A549 (cell line): ENCODE results near the gene RPS8. TPM values are rescaled to one million over a fixed set of nuclear protein-coding genes. Genes with fewer than 3 reads are reported as not detected.

Experiments
- ATAC-seq, 2 experiments: fragments of 200-7000 bp in 1 of 2; fragments of >200 bp in 1 of 2; cut with Nextera tagmentation in 1 of 2; cut with Tn5 transposase in 1 of 2; 3 replicates each; pipeline versions ENCODE4 v1.8.0 to v1.9.1; 2018 to 2020; ENCODE audit warnings: mild to moderate bottlenecking in 1 of 2, moderate library complexity in 1 of 2
- CTCF ChIA-PET: fragments of 300-600 bp; sonication (Branson Sonifier 250); formaldehyde crosslinking; extraction: SDS; loops from one replicate; lab custom pipeline; 2021; ENCODE audit warnings: antibody characterized with exemption, inconsistent platforms; lab: Yijun Ruan, JAX
- POLR2A ChIA-PET: fragments of 350-600 bp; formaldehyde crosslinking; extraction: SDS; loops from one replicate; lab custom pipeline; 2021; ENCODE audit warnings: antibody characterized with exemption, inconsistent platforms; lab: Yijun Ruan, JAX
- DNase-seq, 2 experiments: peaks; one replicate each; pipeline versions ENCODE4 v3.0.0 to v3.0.0-alpha.2; 2011 to 2016; ENCODE audit warnings: low read depth in 1 of 2, low spot score in 1 of 2
- FAIRE-seq: peaks from 2 replicates; lab custom pipeline; 2011; peaks lifted over from hg19 to GRCh38; lab: Jason Lieb, UNC
- H3K27ac ChIP-seq, 2 experiments: fragments of >200 bp; sonication (Bioruptor Twin); formaldehyde crosslinking; 3 replicates each; pipeline ENCODE4 v1.5.1; 2016 to 2017
- H3K4me1 ChIP-seq: fragments of >200 bp; sonication (Bioruptor Twin); formaldehyde crosslinking; 3 replicates; pipeline ENCODE4 v1.6.1; 2016
- H3K4me2 ChIP-seq: fragments of >200 bp; sonication (Bioruptor Twin); formaldehyde crosslinking; 3 replicates; pipeline ENCODE4 v1.6.1; 2016
- H3K4me3 ChIP-seq: fragments of >200 bp; sonication (Bioruptor Twin); formaldehyde crosslinking; 3 replicates; pipeline ENCODE4 v1.5.1; 2016
- H3K9me3 ChIP-seq: fragments of >200 bp; sonication (Bioruptor Twin); formaldehyde crosslinking; 3 replicates; pipeline ENCODE4 v1.6.1; 2016
- CEBPB ChIP-seq, 2 experiments: fragments of >200 bp in 1 of 2; sonication (Bioruptor Twin) in 1 of 2; formaldehyde crosslinking in 1 of 2; IDR thresholded peaks; 2 replicates each; pipeline ENCODE4 v1.6.1; 2012 to 2016
- CHD4 ChIP-seq: fragments of 200-600 bp; sonication (generic); IDR thresholded peaks from 2 replicates; pipeline ENCODE4 v1.6.1; 2016; ENCODE audit warnings: antibody characterized with exemption, mild to moderate bottlenecking, borderline replicate concordance
- CTCF ChIP-seq: fragments of >200 bp; sonication (Bioruptor Twin); formaldehyde crosslinking; IDR thresholded peaks from 3 replicates; pipeline ENCODE4 v1.5.1; 2016
- EHF ChIP-seq: fragments of 250-450 bp; sonication (Bioruptor Pico); IDR thresholded peaks from 2 replicates; pipeline ENCODE4 v1.5.0; 2020; ENCODE audit warnings: mild to moderate bottlenecking
- ESRRA ChIP-seq: fragments of 150-350 bp; IDR thresholded peaks from 2 replicates; pipeline ENCODE4 v1.6.1; 2014; ENCODE audit warnings: mild to moderate bottlenecking, low read length, borderline replicate concordance
- FOSB ChIP-seq: fragments of 250-450 bp; sonication (Bioruptor Pico); IDR thresholded peaks from 2 replicates; pipeline ENCODE4 v1.5.0; 2020; ENCODE audit warnings: mild to moderate bottlenecking, moderate library complexity
- FOSL2 ChIP-seq, 2 experiments: fragments of 450-650 bp in 1 of 2; fragments of >200 bp in 1 of 2; sonication (Bioruptor Twin) in 1 of 2; formaldehyde crosslinking; IDR thresholded peaks; 2 replicates each; pipeline versions ENCODE4 v1.5.0 to v1.6.1; 2016 to 2020; ENCODE audit warnings: mild to moderate bottlenecking in 1 of 2, moderate library complexity in 1 of 2
- HEYL ChIP-seq: fragments of 250-450 bp; sonication (Bioruptor Pico); IDR thresholded peaks from 2 replicates; pipeline ENCODE4 v1.8.0; 2021; ENCODE audit warnings: mild to moderate bottlenecking, moderate library complexity
- HOXA7 ChIP-seq: fragments of 250-450 bp; sonication (Bioruptor Pico); IDR thresholded peaks from 2 replicates; pipeline ENCODE4 v1.5.0; 2020; ENCODE audit warnings: mild to moderate bottlenecking, moderate library complexity
- HOXB13 ChIP-seq: fragments of 250-450 bp; sonication (Bioruptor Pico); IDR thresholded peaks from 2 replicates; pipeline ENCODE4 v1.5.0; 2020; ENCODE audit warnings: low read depth, mild to moderate bottlenecking, moderate library complexity
- JUN ChIP-seq, 2 experiments: fragments of >200 bp; sonication (Bioruptor Twin); formaldehyde crosslinking; IDR thresholded peaks; 2 replicates in 1 of 2; 3 replicates in 1 of 2; pipeline ENCODE4 v1.6.1; 2016 to 2017
- MAFK ChIP-seq: fragments of 450-650 bp; IDR thresholded peaks from 2 replicates; pipeline ENCODE4 v1.6.1; 2014; ENCODE audit not compliant: partially characterized antibody
- MAZ ChIP-seq: fragments of 150-350 bp; IDR thresholded peaks from 2 replicates; pipeline ENCODE4 v1.6.1; 2014; ENCODE audit warnings: antibody characterized with exemption, low read depth, low read length, borderline replicate concordance
- POLR2AphosphoS2 ChIP-seq: conservative IDR thresholded peaks from 2 replicates; pipeline ENCODE4 v1.6.1; 2012; ENCODE audit warnings: low read length, improper control_type of control experiment, inconsistent platforms
- RAD21 ChIP-seq, 2 experiments: fragments of >200 bp in 1 of 2; sonication (Bioruptor Twin) in 1 of 2; formaldehyde crosslinking in 1 of 2; IDR thresholded peaks in 1 of 2; conservative IDR thresholded peaks in 1 of 2; 2 replicates in 1 of 2; 3 replicates in 1 of 2; pipeline ENCODE4 v1.6.1; 2012 to 2018; ENCODE audit warnings: inconsistent platforms in 1 of 2
- RARB ChIP-seq: fragments of 250-450 bp; sonication (Bioruptor Pico); IDR thresholded peaks from 2 replicates; pipeline ENCODE4 v1.8.0; 2021; ENCODE audit warnings: mild to moderate bottlenecking, moderate library complexity
- REST ChIP-seq: fragments of 200-600 bp; sonication (generic); IDR thresholded peaks from 2 replicates; pipeline ENCODE4 v1.6.1; 2016; ENCODE audit warnings: antibody characterized with exemption, mild to moderate bottlenecking, moderate library complexity
- RNF2 ChIP-seq: fragments of 200-600 bp; sonication (generic); IDR thresholded peaks from 2 replicates; pipeline ENCODE4 v1.6.1; 2016; ENCODE audit warnings: low read depth, mild to moderate bottlenecking, antibody characterized with exemption, moderate library complexity, borderline replicate concordance
- SMC3 ChIP-seq: fragments of >200 bp; sonication (Bioruptor Twin); formaldehyde crosslinking; IDR thresholded peaks from 3 replicates; pipeline ENCODE4 v1.6.1; 2018; ENCODE audit warnings: inconsistent platforms
- SREBF2 ChIP-seq: fragments of 450-650 bp; IDR thresholded peaks from 2 replicates; pipeline ENCODE4 v1.6.1; 2014; ENCODE audit warnings: mild to moderate bottlenecking, moderate library complexity
- TFCP2L1 ChIP-seq: fragments of 250-450 bp; sonication (Bioruptor Pico); IDR thresholded peaks from 2 replicates; pipeline ENCODE4 v1.5.0; 2021; ENCODE audit warnings: mild to moderate bottlenecking
- ZFP36 ChIP-seq: fragments of 450-650 bp; IDR thresholded peaks from 2 replicates; pipeline ENCODE4 v1.6.1; 2014; ENCODE audit warnings: borderline replicate concordance; ENCODE audit not compliant: partially characterized antibody
- WGBS: methylation state at CpG from one replicate; pipeline ENCODE4 v1.1.6; 2017; ENCODE audit errors: missing lambda C conversion rate; 5-methylcytosine and 5-hydroxymethylcytosine counted together
- polyA plus RNA-seq, 4 experiments: library from polyadenylated mRNA; depleted of rRNA in 3 of 4; stranded (reverse); fragments of >200 nt; fragmentation: RNase III in 1 of 4; extraction: RNeasy Plus Mini Kit Qiagen cat#74134 plus additional on column Dnase treatment in 1 of 4; gene quantifications; 2 replicates in 3 of 4; 3 replicates in 1 of 4; pipeline ENCODE4 v1.2.3, GENCODE V29; 2011 to 2017
- TF ChIP-seq, protein P1 (sequence below): fragments of >200 bp; sonication (Bioruptor Twin); formaldehyde crosslinking; IDR thresholded peaks from 3 replicates; pipeline ENCODE4 v1.6.1; 2016
- TF ChIP-seq, protein P2 (sequence below): fragments of 250-450 bp; sonication (Bioruptor Pico); IDR thresholded peaks from 2 replicates; pipeline ENCODE4 v1.5.0; 2020; ENCODE audit warnings: low read depth, mild to moderate bottlenecking, moderate library complexity

The RPS8 gene
- polyA plus RNA-seq, 2 of the 4 experiments (the other 2 are of a cell fraction) = 1,577 to 1,820 TPM

- TF ChIP-seq SREBF2 (no peak), MAFK (no peak), RAD21 (conservative IDR thresholded peaks at IDR 0.05 in 1 of 2, IDR thresholded peaks at IDR 0.05 in 1 of 2) (peak; percentile 2 to 41; a peak in 3 of 5 replicates), JUN (IDR thresholded peaks at IDR 0.05) (peak; percentile 100), ZFP36 (no peak), HOXB13 (CRISPR knock-in tag) (no peak), EHF (0 out of 2 replicates have a peak, but pooled peaks have one; percentile 39), RNF2 (no peak), CEBPB (IDR thresholded peaks at IDR 0.05) (peak in 1 of 2 experiments; percentile 69; a peak in 1 of 4 replicates), HOXA7 (CRISPR knock-in tag) (peak; percentile 99), TFCP2L1 (peak; percentile 92), POLR2AphosphoS2 (peak; percentile 97), REST (peak; percentile 79), RARB (CRISPR knock-in tag) (peak; percentile 98)
- TF ChIP-seq, protein P1, sequence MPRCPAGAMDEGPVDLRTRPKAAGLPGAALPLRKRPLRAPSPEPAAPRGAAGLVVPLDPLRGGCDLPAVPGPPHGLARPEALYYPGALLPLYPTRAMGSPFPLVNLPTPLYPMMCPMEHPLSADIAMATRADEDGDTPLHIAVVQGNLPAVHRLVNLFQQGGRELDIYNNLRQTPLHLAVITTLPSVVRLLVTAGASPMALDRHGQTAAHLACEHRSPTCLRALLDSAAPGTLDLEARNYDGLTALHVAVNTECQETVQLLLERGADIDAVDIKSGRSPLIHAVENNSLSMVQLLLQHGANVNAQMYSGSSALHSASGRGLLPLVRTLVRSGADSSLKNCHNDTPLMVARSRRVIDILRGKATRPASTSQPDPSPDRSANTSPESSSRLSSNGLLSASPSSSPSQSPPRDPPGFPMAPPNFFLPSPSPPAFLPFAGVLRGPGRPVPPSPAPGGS = peak; percentile 100
- TF ChIP-seq, protein P2, sequence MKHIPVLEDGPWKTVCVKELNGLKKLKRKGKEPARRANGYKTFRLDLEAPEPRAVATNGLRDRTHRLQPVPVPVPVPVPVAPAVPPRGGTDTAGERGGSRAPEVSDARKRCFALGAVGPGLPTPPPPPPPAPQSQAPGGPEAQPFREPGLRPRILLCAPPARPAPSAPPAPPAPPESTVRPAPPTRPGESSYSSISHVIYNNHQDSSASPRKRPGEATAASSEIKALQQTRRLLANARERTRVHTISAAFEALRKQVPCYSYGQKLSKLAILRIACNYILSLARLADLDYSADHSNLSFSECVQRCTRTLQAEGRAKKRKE = peak; percentile 79
- TF ChIP-seq, all 56 proteins: peak for 20
Observed at GRCh38 chr1:44819608-44820327, 44.4 kb downstream of the RPS8 start (continued).

DNA sequence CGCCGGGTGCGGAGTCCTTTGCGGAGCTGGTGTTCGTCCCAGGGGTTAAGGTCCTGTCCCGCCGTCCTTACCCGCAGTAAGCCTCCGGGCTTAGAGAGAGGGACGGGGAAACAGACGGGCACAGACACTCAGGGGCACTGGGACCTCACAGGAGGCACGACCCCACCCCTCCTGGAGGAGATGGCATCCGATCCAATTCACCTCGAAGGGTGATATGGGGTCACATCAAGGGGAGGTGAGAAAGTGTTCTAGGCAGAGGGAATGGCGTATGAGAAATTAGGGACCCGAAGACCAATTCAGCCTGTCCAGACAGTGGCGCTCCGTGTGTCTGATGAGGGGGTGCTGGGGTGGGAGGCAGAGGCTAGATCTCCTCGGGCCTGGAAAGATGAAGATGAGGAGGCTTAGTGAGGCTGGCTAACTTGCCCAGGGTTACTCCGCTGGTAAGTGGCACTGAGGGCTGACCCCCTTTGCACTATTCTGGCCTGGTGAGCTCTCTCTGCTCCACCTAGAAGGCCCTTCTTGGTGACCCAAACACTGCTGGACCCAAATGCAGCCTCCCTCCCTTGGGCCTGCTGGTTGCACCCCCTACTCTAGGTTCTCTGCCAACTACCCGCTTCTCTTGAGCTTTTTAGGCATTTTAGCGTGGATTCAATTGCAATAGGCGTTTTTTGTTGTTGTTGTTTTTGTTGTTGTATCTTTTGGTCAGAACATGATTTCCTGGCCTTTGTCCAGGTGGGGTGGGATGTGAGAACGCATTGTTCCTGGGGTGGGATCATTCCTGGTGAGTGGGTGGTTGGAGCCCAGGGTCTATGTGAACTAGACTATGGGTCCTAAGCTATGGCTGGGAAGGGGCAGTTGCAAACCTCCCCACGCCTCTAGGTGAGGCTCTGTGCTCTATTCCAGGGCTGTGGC is 45.2 kb downstream of the RPS8 start:
- no peaks in the 10 kb centered on the region for H3K9me3 ChIP-seq
- WGBS = 40% methylated on average over 20 of the region's 25 CpGs
- peak overlapping the region; percentile 51 for H3K4me3 ChIP-seq
- no peak for FAIRE-seq
- ChIA-PET CTCF (interaction anchor here (1.4 to 4.5 kb wide), 6 partner anchors 10 to 89 kb away, joined by 5 to 23 read pairs (median 11); partner anchors contain the start of genes BTBD19, PLK3 and RNU5D-1), POLR2A (interaction anchor here (0.7 to 3.5 kb wide), 7 partner anchors 14 to 99 kb away, joined by 3 to 47 read pairs (median 5); partner anchors contain the start of genes DYNLT4, PLK3 and RNU5D-1)
- peak; percentile 12 to 38 for ATAC-seq
- TF ChIP-seq HEYL (no peak), MAZ (no peak), FOSB (CRISPR knock-in tag) (no peak), RAD21 (conservative IDR thresholded peaks at IDR 0.05 in 1 of 2, IDR thresholded peaks at IDR 0.05 in 1 of 2) (no peak), CHD4 (no peak), SMC3 (no peak), CEBPB (IDR thresholded peaks at IDR 0.05) (no peak), CTCF (no peak), ESRRA (no peak), FOSL2 (IDR thresholded peaks at IDR 0.05) (no peak), FOSL2 (CRISPR knock-in tag; IDR thresholded peaks at IDR 0.05) (no peak)
- no peak for DNase-seq
- H3K4me1 ChIP-seq = peaks cover 4% of the 10 kb centered on the region; the same call in 1 of the 3 replicates
- H3K4me2 ChIP-seq = peak overlapping the region; percentile 96
- H3K27ac ChIP-seq = peak overlapping the region; percentile 97 to 98
